HepG2 (cell line): ENCODE measurements around the gene AKR1A1. TPM values are rescaled to one million over a fixed set of nuclear protein-coding genes. Genes with fewer than 3 reads are reported as not detected.

Source experiments
- AKAP8 ChIP-seq: sonication (generic); formaldehyde crosslinking; IDR thresholded peaks from 2 replicates; pipeline ENCODE4 v1.5.1; 2020; ENCODE audit warnings: mild to moderate bottlenecking, missing genetic modification reagents
- GLI4 ChIP-seq: sonication (generic); formaldehyde crosslinking; IDR thresholded peaks from 2 replicates; pipeline ENCODE4 v1.5.1; 2020; ENCODE audit warnings: missing genetic modification reagents, mild to moderate bottlenecking, moderate library complexity, borderline replicate concordance
- JUNB ChIP-seq: sonication (generic); formaldehyde crosslinking; IDR thresholded peaks from 2 replicates; pipeline ENCODE4 v1.8.0; 2022; ENCODE audit warnings: missing genetic modification reagents, mild to moderate bottlenecking, borderline replicate concordance
- KLF11 ChIP-seq: IDR thresholded peaks from 2 replicates; pipeline ENCODE4 v1.6.1; 2016; ENCODE audit warnings: missing compliant biosample characterization
- MYC ChIP-seq: sonication (generic); formaldehyde crosslinking; IDR thresholded peaks from 2 replicates; pipeline ENCODE4 v1.9.0; 2021; ENCODE audit warnings: missing genetic modification reagents, borderline replicate concordance
- SETDB1 ChIP-seq: sonication (generic); formaldehyde crosslinking; IDR thresholded peaks from 2 replicates; pipeline ENCODE4 v1.5.1; 2020; ENCODE audit warnings: missing genetic modification reagents, mild to moderate bottlenecking, borderline replicate concordance
- SMC3 ChIP-seq: IDR thresholded peaks from 2 replicates; pipeline ENCODE4 v1.6.1; 2011; ENCODE audit warnings: low read length, improper control_type of control experiment
- ZBTB7B ChIP-seq: sonication (generic); formaldehyde crosslinking; IDR thresholded peaks from 2 replicates; pipeline ENCODE4 v1.4.0; 2020; ENCODE audit warnings: missing genetic modification reagents
- ZNF260 ChIP-seq: sonication (generic); formaldehyde crosslinking; IDR thresholded peaks from 2 replicates; pipeline ENCODE4 v1.4.0; 2020; ENCODE audit warnings: missing genetic modification reagents, low read depth, mild to moderate bottlenecking, borderline replicate concordance
- ZNF543 ChIP-seq: sonication (generic); formaldehyde crosslinking; IDR thresholded peaks from 2 replicates; pipeline ENCODE4 v1.4.0; 2020; ENCODE audit warnings: mild to moderate bottlenecking, missing genetic modification reagents
- ZNF619 ChIP-seq: sonication (generic); formaldehyde crosslinking; IDR thresholded peaks from 2 replicates; pipeline ENCODE4 v1.4.0; 2020; ENCODE audit warnings: mild to moderate bottlenecking, missing genetic modification reagents
- polyA plus RNA-seq, 8 experiments: library from polyadenylated mRNA; depleted of rRNA in 3 of 8; stranded (reverse) in 7 of 8; unstranded in 1 of 8; fragments of >200 nt; fragmentation: Illumina TruSeq in 4 of 8; extraction: Trizol in 4 of 8; gene quantifications; 2 replicates each; pipeline versions ENCODE4 v1.2.1 to v1.2.3, GENCODE V29; 2011 to 2016; ENCODE audit warnings: low read depth in 4 of 8, missing spikeins in 1 of 8, mixed read lengths in 1 of 8; ENCODE audit not compliant: insufficient read depth in 1 of 8
- total RNA-seq, 5 experiments: library from RNA; depleted of rRNA; stranded (reverse); fragments of >200 nt; fragmentation: Illumina TruSeq; extraction: Trizol; gene quantifications; 2 replicates each; pipeline ENCODE4 v1.2.3, GENCODE V29; 2016; ENCODE audit warnings: low read depth in 1 of 5
- TF ChIP-seq, protein P1 (sequence below): sonication (generic); formaldehyde crosslinking; IDR thresholded peaks from 2 replicates; pipeline ENCODE4 v1.4.0; 2020; ENCODE audit warnings: missing genetic modification reagents, borderline replicate concordance
- TF ChIP-seq, protein P2 (sequence below): sonication (generic); formaldehyde crosslinking; IDR thresholded peaks from 2 replicates; pipeline ENCODE4 v1.4.0; 2020; ENCODE audit warnings: missing genetic modification reagents, mild to moderate bottlenecking, borderline replicate concordance
- TF ChIP-seq, protein P3 (sequence below): sonication (generic); formaldehyde crosslinking; IDR thresholded peaks from 2 replicates; pipeline ENCODE4 v1.8.0; 2022; ENCODE audit warnings: missing genetic modification reagents, mild to moderate bottlenecking, inconsistent platforms, borderline replicate concordance
- TF ChIP-seq, protein P4 (sequence below): sonication (generic); formaldehyde crosslinking; IDR thresholded peaks from 2 replicates; pipeline ENCODE4 v1.5.1; 2020; ENCODE audit warnings: mild to moderate bottlenecking, missing genetic modification reagents, borderline replicate concordance

Gene AKR1A1
- total and polyA plus RNA-seq, 2 of the 13 experiments (the other 11 are each of a cell fraction or from before 2014, with no cell fraction given) = 181 to 217 TPM

DNA sequence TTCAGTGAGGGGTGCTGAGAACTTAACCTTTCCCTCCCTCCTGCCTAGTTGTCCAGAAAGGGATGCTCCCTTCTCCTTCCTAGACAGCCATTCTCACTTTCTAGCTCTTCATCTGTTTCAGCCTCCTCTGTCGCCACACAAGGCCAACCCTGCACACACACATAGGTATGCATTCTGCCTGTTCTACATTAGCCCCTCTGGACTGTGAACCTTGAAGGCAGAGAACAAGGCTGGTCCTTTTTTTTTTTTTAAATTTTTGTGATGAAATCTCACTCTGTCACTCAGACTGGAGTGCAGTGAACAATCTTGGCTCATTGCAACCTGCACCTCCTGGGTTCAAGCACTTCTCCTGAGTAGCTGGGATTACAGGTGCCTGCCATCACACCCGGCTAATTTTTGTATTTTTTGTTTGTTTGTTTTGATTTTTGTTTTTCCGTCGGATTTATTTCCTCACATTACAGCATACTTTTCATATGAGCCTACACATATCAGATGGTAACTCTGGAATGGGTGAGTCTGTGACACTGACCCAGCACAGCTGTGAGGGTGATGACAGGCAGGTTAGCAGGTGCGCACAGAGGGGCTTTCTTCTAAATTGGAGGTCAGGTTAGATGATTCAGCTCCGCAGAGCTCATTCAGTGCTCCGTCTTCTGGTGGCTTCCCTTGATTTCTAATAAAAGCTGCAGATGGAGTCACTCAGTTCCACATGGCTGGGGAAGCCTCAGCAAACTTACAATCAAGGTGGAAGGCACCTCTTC lies 4.9 kb upstream of the AKR1A1 start (continued):
- TF ChIP-seq, protein P1, sequence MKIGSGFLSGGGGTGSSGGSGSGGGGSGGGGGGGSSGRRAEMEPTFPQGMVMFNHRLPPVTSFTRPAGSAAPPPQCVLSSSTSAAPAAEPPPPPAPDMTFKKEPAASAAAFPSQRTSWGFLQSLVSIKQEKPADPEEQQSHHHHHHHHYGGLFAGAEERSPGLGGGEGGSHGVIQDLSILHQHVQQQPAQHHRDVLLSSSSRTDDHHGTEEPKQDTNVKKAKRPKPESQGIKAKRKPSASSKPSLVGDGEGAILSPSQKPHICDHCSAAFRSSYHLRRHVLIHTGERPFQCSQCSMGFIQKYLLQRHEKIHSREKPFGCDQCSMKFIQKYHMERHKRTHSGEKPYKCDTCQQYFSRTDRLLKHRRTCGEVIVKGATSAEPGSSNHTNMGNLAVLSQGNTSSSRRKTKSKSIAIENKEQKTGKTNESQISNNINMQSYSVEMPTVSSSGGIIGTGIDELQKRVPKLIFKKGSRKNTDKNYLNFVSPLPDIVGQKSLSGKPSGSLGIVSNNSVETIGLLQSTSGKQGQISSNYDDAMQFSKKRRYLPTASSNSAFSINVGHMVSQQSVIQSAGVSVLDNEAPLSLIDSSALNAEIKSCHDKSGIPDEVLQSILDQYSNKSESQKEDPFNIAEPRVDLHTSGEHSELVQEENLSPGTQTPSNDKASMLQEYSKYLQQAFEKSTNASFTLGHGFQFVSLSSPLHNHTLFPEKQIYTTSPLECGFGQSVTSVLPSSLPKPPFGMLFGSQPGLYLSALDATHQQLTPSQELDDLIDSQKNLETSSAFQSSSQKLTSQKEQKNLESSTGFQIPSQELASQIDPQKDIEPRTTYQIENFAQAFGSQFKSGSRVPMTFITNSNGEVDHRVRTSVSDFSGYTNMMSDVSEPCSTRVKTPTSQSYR (CRISPR knock-in tag) = no peak
- TF ChIP-seq ZBTB7B (CRISPR knock-in tag) = no peak
- no peak for TF ChIP-seq ZNF619 (CRISPR knock-in tag)
- TF ChIP-seq MYC = no peak
- TF ChIP-seq SMC3 = 0 out of 2 replicates have a peak, but pooled peaks have one; percentile 3
- TF ChIP-seq JUNB (CRISPR knock-in tag) = no peak
- TF ChIP-seq, protein P2, sequence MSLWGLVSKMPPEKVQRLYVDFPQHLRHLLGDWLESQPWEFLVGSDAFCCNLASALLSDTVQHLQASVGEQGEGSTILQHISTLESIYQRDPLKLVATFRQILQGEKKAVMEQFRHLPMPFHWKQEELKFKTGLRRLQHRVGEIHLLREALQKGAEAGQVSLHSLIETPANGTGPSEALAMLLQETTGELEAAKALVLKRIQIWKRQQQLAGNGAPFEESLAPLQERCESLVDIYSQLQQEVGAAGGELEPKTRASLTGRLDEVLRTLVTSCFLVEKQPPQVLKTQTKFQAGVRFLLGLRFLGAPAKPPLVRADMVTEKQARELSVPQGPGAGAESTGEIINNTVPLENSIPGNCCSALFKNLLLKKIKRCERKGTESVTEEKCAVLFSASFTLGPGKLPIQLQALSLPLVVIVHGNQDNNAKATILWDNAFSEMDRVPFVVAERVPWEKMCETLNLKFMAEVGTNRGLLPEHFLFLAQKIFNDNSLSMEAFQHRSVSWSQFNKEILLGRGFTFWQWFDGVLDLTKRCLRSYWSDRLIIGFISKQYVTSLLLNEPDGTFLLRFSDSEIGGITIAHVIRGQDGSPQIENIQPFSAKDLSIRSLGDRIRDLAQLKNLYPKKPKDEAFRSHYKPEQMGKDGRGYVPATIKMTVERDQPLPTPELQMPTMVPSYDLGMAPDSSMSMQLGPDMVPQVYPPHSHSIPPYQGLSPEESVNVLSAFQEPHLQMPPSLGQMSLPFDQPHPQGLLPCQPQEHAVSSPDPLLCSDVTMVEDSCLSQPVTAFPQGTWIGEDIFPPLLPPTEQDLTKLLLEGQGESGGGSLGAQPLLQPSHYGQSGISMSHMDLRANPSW (CRISPR knock-in tag) = no peak
- TF ChIP-seq, protein P3, sequence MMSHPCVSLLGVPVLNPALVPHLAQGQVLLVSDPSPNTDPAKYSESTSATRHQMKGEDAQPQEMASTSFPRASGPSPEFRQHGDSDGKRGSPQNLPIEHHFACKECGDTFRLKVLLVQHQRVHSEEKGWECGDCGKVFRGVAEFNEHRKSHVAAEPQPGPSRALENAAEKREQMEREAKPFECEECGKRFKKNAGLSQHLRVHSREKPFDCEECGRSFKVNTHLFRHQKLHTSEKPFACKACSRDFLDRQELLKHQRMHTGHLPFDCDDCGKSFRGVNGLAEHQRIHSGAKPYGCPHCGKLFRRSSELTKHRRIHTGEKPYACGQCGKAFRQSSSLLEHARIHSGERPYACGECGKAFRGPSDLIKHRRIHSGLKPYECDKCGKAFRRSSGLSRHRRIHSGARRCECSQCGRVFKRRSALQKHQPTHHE (CRISPR knock-in tag) = no peak
- no peak for TF ChIP-seq GLI4
- TF ChIP-seq, protein P4, sequence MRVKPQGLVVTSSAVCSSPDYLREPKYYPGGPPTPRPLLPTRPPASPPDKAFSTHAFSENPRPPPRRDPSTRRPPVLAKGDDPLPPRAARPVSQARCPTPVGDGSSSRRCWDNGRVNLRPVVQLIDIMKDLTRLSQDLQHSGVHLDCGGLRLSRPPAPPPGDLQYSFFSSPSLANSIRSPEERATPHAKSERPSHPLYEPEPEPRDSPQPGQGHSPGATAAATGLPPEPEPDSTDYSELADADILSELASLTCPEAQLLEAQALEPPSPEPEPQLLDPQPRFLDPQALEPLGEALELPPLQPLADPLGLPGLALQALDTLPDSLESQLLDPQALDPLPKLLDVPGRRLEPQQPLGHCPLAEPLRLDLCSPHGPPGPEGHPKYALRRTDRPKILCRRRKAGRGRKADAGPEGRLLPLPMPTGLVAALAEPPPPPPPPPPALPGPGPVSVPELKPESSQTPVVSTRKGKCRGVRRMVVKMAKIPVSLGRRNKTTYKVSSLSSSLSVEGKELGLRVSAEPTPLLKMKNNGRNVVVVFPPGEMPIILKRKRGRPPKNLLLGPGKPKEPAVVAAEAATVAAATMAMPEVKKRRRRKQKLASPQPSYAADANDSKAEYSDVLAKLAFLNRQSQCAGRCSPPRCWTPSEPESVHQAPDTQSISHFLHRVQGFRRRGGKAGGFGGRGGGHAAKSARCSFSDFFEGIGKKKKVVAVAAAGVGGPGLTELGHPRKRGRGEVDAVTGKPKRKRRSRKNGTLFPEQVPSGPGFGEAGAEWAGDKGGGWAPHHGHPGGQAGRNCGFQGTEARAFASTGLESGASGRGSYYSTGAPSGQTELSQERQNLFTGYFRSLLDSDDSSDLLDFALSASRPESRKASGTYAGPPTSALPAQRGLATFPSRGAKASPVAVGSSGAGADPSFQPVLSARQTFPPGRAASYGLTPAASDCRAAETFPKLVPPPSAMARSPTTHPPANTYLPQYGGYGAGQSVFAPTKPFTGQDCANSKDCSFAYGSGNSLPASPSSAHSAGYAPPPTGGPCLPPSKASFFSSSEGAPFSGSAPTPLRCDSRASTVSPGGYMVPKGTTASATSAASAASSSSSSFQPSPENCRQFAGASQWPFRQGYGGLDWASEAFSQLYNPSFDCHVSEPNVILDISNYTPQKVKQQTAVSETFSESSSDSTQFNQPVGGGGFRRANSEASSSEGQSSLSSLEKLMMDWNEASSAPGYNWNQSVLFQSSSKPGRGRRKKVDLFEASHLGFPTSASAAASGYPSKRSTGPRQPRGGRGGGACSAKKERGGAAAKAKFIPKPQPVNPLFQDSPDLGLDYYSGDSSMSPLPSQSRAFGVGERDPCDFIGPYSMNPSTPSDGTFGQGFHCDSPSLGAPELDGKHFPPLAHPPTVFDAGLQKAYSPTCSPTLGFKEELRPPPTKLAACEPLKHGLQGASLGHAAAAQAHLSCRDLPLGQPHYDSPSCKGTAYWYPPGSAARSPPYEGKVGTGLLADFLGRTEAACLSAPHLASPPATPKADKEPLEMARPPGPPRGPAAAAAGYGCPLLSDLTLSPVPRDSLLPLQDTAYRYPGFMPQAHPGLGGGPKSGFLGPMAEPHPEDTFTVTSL (CRISPR knock-in tag) = no peak
- no peak for TF ChIP-seq SETDB1 (CRISPR knock-in tag)
- TF ChIP-seq ZNF260 (CRISPR knock-in tag) = no peak
- no peak for TF ChIP-seq KLF11 (CRISPR knock-in tag)
- no peak for TF ChIP-seq AKAP8
- TF ChIP-seq ZNF543 (CRISPR knock-in tag) = 0 out of 2 replicates have a peak, but pooled peaks have one; percentile 63
